HG03469 (cell line): ENCODE data around the gene OGFOD2.

Experiments used
- ATAC-seq: cut with Tn5 transposase; IDR thresholded peaks from one replicate; pipeline ENCODE4 v1.9.1; 2021; ENCODE audit warnings: mild to moderate bottlenecking, moderate library complexity, moderate number of reproducible peaks; ENCODE audit not compliant: unreplicated experiment

OGFOD2 gene

GRCh38 chr12:123029550-123029949 is 54.5 kb downstream of the OGFOD2 start:
- ATAC-seq = no peak
